Osteocyte (in vitro differentiated cells): ENCODE data around the gene AEBP1. TPM values are rescaled to one million over a fixed set of nuclear protein-coding genes. Genes with fewer than 3 reads are reported as not detected.

Experiments used
- DNase-seq: peaks from one replicate; pipeline ENCODE4 v3.0.0; 2021; ENCODE audit warnings: mixed read lengths; ENCODE audit not compliant: unreplicated experiment; ENCODE audit errors: extremely low spot score
- H3K27ac Mint-ChIP-seq: one replicate; pipeline ENCODE4 v1.8.0; 2021; ENCODE audit warnings: mild to moderate bottlenecking, mixed read lengths; ENCODE audit not compliant: unreplicated experiment
- H3K27me3 Mint-ChIP-seq: one replicate; pipeline ENCODE4 v1.8.0; 2021; ENCODE audit warnings: mixed read lengths; ENCODE audit not compliant: unreplicated experiment
- H3K36me3 Mint-ChIP-seq: one replicate; pipeline ENCODE4 v1.8.0; 2021; ENCODE audit warnings: mixed read lengths; ENCODE audit not compliant: unreplicated experiment
- H3K4me1 Mint-ChIP-seq: one replicate; pipeline ENCODE4 v1.8.0; 2021; ENCODE audit warnings: mixed read lengths; ENCODE audit not compliant: unreplicated experiment
- H3K4me3 Mint-ChIP-seq: one replicate; pipeline ENCODE4 v1.8.0; 2021; ENCODE audit warnings: mild to moderate bottlenecking, moderate library complexity, mixed read lengths; ENCODE audit not compliant: unreplicated experiment
- H3K9me3 Mint-ChIP-seq: one replicate; pipeline ENCODE4 v1.8.0; 2021; ENCODE audit warnings: mixed read lengths; ENCODE audit not compliant: unreplicated experiment
- CTCF ChIP-seq: fragments of 200-600 bp; sonication (generic); IDR thresholded peaks from 2 replicates; pipeline ENCODE4 v1.5.0; 2021; ENCODE audit warnings: antibody characterized with exemption, mild to moderate bottlenecking, moderate library complexity
- total RNA-seq: library from RNA; stranded (reverse); gene quantifications from 2 replicates; pipeline ENCODE4 v1.2.1, GENCODE V29; 2021

AEBP1 gene
- total RNA-seq, 1 donor from 2014 or later = 781 TPM

GRCh38 chr7:44147026-44147991 lies 43.2 kb downstream of the AEBP1 start:
- Mint-ChIP-seq H3K9me3 (no peaks in the 10 kb centered on the region), H3K36me3 (no peaks in the 10 kb centered on the region), H3K4me1 (peaks cover 3% of the 10 kb centered on the region), H3K27me3 (peaks cover 6% of the 10 kb centered on the region), H3K4me3 (no peak overlapping the region), H3K27ac (no peak overlapping the region)
- DNase-seq = no peak
- no peak for TF ChIP-seq CTCF

GRCh38 chr7:44148166-44148565 lies 44.0 kb downstream of the AEBP1 start:
- H3K4me1 Mint-ChIP-seq = peaks cover 3% of the 10 kb centered on the region
- no peak for TF ChIP-seq CTCF
- H3K36me3 Mint-ChIP-seq = no peaks in the 10 kb centered on the region
- H3K27me3 Mint-ChIP-seq = peaks cover 6% of the 10 kb centered on the region
- no peaks in the 10 kb centered on the region for H3K9me3 Mint-ChIP-seq
- no peak for DNase-seq
- no peak overlapping the region for H3K27ac Mint-ChIP-seq
- no peak overlapping the region for H3K4me3 Mint-ChIP-seq

- Mint-ChIP-seq H3K4me1 (peaks cover 3% of the 10 kb centered on the region), H3K36me3 (no peaks in the 10 kb centered on the region), H3K27me3 (peaks cover 4% of the 10 kb centered on the region), H3K27ac (no peak overlapping the region), H3K4me3 (no peak overlapping the region), H3K9me3 (no peaks in the 10 kb centered on the region)
- TF ChIP-seq CTCF = no peak
- DNase-seq = no peak
Observed at GRCh38 chr7:44148961-44149536, 44.9 kb downstream of the AEBP1 start.

GRCh38 chr7:44149571-44150465 lies 45.7 kb downstream of the AEBP1 start:
- peaks cover 3% of the 10 kb centered on the region for H3K4me1 Mint-ChIP-seq
- H3K4me3 Mint-ChIP-seq = no peak overlapping the region
- no peaks in the 10 kb centered on the region for H3K36me3 Mint-ChIP-seq
- no peak for TF ChIP-seq CTCF
- H3K27me3 Mint-ChIP-seq = peaks cover 4% of the 10 kb centered on the region
- no peak for DNase-seq
- H3K27ac Mint-ChIP-seq = no peak overlapping the region
- H3K9me3 Mint-ChIP-seq = no peaks in the 10 kb centered on the region
